Measurements from ENCODE around the gene FAM174C.
A peak's percentile ranks its signal among the peaks of the same experiment; 100 is the strongest.

FAM174C gene

DNA sequence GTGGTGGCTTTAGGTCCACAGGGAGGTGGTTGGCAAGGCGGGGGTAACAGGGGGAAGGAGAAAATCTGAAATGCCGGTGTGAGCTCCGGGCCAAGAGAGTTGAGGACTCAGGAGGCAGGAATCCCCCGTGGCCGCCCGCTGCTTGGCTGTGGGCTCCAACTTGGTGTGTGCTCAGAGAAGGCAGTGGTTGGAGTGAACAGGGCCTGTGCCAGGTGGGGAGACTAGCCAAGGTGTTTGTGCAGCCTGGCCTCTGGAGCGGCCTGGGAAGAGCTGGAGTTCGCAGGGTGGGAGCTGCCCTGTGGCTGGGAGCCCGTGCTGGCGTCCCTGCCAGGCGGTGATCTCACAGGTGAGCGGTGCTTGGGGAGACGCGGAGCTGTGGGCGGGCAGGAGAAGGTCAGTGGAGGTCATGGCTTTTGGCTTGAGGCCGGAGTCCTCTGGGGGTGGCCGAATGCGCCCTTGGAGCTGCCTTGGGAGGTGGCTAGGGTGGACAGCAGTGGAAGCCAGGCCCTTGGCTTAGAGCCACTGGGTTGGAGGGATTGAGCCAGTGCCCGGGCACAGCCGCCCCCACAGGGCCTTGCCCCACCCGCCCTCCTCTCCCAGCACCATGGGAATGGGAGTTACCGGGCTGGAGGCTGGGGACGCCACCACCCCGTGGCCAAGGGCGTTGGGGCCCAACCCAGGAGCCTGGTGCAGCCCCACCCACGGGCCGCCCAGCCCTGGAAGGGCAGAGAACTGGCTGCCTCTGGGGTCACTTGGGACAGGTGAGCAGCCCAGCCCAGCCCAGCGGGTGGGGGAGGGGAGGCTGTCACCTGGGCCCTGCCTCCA lies 13.3 kb upstream of the FAM174C start:
- DNase-seq (ENCODE audit: low spot score) = peak; percentile 29

GRCh38 chr19:1262623-1263123 lies 12.7 kb upstream of the FAM174C start:
- no peak for DNase-seq (ENCODE audit: low spot score)

GRCh38 chr19:1263188-1263587 lies 12.1 kb upstream of the FAM174C start:
- DNase-seq (ENCODE audit: low spot score) = no peak

DNA sequence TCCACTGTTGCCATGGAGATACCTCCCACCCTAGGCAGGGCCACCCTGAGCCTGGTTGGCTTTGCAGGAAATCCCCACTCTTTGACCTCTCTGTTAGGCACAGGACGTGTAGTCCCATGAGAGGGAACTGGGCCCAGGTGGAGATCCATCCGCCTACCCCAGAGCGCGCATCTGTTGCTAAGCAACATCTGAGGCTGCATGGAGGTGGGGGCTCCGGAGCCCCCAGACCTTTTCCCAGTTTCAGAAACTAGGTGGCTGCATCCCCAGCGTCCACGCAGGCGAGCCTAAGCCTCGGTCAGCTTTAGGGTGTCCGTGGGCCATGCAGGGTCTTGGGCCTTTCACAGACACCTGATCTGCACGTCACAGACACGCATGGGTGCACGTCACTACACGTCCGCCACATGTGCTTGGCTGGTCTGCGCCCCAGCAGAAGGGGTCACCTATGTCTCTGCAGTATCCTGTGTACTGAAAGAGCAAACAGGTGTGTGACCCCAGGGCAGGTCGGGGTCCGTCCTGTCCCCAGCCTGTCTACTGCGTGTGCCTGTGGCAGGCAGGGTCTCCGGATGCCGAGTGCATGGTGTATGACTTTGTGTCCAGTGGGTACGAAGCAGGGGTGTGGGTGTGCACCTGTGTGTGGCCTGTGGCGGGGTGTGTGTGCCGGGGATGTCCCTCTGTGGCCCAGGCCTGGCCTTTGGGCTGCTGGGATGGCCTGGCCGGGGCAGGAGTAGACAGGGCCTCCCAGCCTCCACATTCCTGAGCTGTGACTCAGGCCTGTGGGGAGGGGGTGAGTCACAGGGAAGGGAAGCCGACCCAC lies 10.3 kb upstream of the FAM174C start:
- no peak for DNase-seq (ENCODE audit: low spot score)

DNA sequence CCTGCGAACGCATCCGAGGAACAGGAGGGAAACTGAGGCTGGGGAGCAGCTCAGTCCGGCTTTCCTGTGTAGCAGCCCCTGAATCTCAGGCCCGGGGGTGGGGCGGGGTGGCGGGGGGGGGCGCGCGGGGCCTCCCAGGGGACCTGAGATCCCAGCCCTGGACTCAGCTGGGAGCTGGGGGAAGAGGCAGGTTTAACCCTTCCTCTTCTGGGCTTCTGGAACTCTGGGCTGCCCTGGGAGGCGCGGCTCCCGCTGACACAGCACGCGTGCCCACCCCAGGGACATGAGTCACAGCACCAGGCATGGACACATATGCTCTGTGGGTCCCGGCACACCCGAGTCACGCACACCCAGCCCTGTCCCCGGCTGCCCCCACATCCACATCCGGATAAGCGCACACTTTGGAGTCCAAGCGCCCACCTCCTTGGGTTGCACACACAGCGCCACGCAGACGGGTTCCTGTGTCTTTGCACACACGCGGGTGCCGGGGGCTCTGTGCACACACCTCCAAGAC lies 9.7 kb upstream of the FAM174C start:
- peak; percentile 36 for DNase-seq (ENCODE audit: low spot score)

GRCh38 chr19:1266129-1266915 lies 9.0 kb upstream of the FAM174C start:
- DNase-seq (ENCODE audit: low spot score) = peak; percentile 85

DNA sequence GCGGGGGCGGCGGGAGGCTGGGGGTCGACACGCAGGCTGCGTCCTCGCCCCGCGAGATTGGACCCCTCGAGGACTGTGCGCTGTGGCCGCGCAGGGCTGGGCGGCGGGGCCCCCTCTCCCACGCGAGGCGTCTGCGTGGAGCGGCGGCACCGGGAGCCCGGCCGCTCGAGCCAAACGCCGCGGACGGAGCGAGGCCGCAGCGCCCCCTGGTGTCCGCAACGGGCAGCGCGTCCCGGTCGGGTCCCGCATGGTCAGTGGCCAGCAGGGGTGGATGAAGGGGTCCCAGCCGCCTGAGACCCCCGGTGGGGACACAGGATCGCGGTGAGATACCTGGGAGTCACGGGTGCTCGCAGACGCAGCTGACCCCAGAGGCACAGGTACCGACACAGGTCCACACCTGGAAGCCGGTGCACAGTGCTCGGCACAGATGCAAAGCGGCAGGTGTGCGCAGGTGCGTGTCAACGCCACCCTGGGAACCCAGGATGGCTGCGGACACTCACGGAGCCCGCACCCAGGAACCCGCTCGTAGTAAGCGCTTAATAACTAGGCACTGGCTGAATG lies 8.3 kb upstream of the FAM174C start:
- DNase-seq (ENCODE audit: low spot score) = peak; percentile 59

GRCh38 chr19:1267477-1268225 lies 7.7 kb upstream of the FAM174C start:
- DNase-seq (ENCODE audit: low spot score) = no peak

DNA sequence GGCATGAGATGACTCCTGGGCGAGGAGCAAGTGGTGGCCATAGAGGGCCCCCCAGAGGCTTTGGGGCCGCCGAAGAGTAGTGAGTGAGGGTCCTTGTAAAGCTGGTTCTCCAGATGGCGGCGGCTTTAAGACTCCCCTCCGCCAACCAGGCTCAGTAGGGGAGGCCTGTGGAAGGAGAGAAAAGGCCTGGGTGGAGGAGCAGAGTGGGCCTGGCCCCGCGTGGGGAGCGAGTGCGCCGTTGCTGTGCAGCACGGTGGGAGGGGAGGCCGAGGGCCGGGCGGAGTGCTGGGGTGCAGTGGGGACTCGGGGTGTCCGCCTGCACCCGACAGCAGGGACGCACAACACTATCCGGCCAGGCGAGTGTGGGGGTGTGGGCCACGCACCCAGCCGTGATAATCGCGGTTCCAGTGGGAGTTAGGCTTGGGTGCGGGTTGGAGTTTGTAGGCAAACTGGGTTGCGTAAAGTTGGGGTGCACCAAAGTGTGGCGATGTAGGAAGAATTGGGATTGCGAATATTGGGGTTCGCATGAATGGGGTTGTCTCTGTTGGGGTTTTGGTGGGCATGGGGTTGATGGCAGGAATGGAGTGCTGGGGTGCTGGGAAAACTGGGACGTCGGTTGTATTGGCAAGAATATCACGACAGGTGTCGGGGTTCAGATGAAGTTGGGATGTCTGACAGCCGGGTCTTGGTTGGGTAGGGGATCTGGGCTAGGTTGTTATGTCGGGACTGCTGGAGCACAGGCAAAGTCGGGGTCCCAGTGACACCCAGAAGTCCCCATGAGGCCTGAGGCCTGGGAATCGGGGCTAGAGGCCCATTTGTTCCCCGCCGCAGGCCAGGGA lies 6.9 kb upstream of the FAM174C start:
- no peak for DNase-seq (ENCODE audit: low spot score)

DNA sequence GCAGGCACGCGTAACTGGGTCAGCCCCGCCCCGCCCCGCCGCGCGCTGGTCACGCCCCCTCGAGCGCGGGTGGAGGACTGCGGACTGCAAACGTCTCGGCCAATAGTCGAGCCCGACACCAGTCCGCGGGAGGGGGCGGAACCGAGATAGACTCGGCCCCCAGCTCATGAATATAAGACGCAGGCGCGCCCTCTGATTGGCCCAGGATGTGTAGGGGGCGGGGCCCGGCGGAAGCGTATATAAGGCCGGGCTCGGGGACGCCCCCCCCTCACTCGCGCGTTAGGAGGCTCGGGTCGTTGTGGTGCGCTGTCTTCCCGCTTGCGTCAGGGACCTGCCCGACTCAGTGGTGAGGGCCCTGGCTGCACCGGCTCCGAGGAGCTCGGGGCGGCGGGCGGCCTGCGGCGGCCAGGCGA lies 6.3 kb upstream of the FAM174C start, which contains the start of gene CIRBP:
TSS of gene CIRBP (plus strand) at position 268 of the 413 bp plus-strand sequence. CDS start 1,602 bp downstream, outside the sequence.
- DNase-seq (ENCODE audit: low spot score) = peak; percentile 99

DNA sequence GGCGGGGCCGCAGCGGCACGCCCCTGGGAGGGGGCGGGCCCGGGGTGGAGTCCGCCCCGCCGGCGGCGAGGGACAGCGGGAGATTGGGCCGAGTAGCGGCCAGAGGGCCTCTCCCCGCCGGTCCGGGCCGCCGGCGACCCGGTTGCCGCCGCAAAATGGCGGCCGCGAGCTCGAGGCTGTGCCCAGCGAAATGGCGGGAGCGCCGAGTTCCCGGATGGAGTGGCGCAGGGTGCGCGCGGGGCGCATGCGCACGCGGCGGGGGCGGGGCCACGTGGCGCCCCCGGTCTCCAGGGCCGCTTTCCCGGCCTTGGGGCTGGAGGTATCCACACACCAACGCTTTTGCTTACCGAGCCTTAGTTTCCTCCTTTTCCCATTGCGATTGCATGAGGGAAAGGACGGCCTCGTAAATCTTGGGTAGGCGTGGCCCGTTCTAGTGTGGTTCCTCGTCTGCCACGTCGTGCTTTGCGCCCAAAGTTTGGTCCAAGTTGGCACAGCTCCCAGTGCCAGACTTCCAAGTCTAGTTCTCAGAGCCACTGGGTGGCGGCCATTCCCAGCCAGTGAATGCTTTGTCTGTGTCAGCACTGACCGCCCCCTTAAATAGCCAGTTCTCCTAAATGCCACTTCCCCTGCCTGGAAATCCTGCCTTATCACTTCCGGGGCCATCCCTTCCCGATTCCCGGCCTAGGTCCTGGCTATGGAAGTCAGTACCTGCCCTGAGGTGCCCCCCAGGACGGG lies 5.7 kb upstream of the FAM174C start:
- peak; percentile 84 for DNase-seq (ENCODE audit: low spot score)

DNA sequence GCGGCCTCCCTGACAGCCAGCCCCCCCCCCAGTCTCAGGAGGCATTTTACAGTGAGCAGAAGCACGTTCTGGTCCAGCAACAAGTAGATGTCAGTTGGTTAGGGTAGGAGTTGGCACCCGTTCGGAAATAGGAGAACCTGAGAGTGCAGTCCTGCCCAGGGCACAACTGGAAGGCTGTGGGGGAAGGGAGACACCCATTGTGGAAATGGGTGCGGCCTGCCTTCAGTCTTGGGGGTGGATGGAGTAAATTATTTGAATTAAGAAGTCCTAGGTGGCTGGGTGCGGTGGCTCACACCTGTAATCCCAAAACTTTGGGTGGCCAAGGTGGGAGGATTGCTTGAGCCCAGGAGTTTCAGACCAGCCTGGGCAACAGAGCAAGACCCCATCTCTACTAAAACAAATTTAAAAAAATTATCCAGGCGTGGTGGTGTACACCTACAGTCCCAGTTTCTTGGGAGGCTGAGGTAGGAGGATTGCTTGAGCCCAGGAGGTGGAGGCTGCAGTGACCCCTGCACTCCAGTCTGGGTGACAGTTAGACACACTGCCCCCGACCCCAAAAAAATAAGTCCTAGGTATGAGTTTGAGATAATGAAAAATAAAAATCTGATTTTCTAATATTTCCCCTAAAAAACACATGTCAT lies 5.0 kb upstream of the FAM174C start:
- no peak for DNase-seq (ENCODE audit: low spot score)

DNA sequence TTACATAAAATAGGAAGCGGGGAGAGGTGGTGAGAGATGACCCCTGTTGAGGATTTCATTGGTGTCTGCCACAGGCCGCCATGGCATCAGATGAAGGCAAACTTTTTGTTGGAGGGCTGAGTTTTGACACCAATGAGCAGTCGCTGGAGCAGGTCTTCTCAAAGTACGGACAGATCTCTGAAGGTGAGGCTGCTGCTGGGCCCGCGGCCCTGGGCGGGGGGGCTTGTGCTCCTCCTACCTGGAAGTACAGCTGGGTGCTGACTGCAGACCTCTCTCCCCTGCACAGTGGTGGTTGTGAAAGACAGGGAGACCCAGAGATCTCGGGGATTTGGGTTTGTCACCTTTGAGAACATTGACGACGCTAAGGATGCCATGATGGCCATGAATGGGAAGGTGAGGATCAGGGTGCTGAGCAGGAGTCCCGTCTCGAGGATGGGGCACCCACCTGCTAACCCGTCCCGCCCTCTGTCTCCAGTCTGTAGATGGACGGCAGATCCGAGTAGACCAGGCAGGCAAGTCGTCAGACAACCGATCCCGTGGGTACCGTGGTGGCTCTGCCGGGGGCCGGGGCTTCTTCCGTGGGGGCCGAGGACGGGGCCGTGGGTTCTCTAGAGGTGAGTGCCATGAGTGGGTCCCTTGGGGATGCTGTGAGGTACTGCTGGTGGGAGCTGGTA lies 4.3 kb upstream of the FAM174C start:
- DNase-seq (ENCODE audit: low spot score) = no peak

- no peak for DNase-seq (ENCODE audit: low spot score)
These were observed 3.6 kb upstream of the FAM174C start for GRCh38 chr19:1271528-1272422.

DNA sequence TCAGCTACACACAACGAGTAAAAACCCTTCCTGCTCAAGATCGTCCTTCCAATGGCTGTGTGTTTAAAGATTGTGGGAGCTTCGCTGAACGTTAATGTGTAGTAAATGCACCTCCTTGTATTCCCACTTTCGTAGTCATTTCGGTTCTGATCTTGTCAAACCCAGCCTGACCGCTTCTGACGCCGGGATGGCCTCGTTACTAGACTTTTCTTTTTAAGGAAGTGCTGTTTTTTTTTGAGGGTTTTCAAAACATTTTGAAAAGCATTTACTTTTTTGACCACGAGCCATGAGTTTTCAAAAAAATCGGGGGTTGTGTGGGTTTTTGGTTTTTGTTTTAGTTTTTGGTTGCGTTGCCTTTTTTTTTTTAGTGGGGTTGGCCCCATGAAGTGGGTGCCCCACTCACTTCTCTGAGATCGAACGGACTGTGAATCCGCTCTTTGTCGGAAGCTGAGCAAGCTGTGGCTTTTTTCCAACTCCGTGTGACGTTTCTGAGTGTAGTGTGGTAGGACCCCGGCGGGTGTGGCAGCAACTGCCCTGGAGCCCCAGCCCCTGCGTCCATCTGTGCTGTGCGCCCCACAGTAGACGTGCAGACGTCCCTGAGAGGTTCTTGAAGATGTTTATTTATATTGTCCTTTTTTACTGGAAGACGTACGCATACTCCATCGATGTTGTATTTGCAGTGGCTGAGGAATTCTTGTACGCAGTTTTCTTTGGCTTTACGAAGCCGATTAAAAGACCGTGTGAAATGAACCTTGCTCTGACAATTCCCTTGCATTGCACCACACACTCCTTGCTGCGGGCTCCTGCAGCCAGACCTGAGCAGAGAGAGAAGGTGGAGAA lies 2.7 kb upstream of the FAM174C start:
- DNase-seq (ENCODE audit: low spot score) = no peak
